Measurements from ENCODE around the gene DICER1.

DNA sequence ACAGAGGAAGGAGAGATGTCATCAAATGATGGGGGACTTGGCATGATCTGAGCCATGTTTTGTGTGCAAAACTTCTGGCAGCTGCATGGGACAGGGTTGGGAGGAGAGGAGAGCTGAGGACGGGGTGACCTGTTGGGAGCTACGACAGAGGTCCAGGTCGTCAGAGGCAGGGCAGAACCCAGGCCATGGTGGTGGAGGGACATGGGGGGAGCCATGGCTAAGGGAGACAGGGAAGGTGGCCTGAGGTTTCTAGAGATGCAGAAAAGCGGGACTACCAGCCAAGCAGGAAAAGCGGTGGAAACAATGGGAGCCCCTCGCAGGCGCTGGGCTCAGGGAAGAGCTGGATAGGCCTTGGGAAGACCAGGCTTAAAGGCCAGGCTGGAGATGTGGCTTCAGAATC is 88.3 kb downstream of the DICER1 start:
- TF ChIP-seq, protein P1, sequence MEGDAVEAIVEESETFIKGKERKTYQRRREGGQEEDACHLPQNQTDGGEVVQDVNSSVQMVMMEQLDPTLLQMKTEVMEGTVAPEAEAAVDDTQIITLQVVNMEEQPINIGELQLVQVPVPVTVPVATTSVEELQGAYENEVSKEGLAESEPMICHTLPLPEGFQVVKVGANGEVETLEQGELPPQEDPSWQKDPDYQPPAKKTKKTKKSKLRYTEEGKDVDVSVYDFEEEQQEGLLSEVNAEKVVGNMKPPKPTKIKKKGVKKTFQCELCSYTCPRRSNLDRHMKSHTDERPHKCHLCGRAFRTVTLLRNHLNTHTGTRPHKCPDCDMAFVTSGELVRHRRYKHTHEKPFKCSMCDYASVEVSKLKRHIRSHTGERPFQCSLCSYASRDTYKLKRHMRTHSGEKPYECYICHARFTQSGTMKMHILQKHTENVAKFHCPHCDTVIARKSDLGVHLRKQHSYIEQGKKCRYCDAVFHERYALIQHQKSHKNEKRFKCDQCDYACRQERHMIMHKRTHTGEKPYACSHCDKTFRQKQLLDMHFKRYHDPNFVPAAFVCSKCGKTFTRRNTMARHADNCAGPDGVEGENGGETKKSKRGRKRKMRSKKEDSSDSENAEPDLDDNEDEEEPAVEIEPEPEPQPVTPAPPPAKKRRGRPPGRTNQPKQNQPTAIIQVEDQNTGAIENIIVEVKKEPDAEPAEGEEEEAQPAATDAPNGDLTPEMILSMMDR (IDR thresholded peaks at IDR 0.05) = no peak
- TF ChIP-seq POLR2A (IDR thresholded peaks at IDR 0.05) = no peak
